ENCODE results near the gene GOSR2. TPM values are rescaled to one million over a fixed set of nuclear protein-coding genes. Genes with fewer than 3 reads are reported as not detected.

The GOSR2 gene
- total and polyA plus RNA-seq, 2 donors, result 21.8 to 27.5 TPM

GRCh38 chr17:46931596-46931995 lies 8.6 kb downstream of the GOSR2 start:
- no peak overlapping the region for H3K27ac ChIP-seq (ENCODE audit: low read depth in 1 of 2, low read length in 1 of 2)
- no peaks in the 10 kb centered on the region for H3K27me3 ChIP-seq (ENCODE audit: control insufficient read depth in 2 of 2, insufficient read depth in 1 of 2, low read length in 1 of 2)
- no peaks in the 10 kb centered on the region for H3K9me3 ChIP-seq (ENCODE audit: control insufficient read depth in 2 of 2, insufficient read depth in 1 of 2, low read length in 1 of 2)
- 97% methylated on average over 4 of the region's 4 CpGs for WGBS
- peaks cover 0 to 4% of the 10 kb centered on the region in 2 donors for H3K4me1 ChIP-seq (ENCODE audit: control insufficient read depth in 2 of 2, insufficient read depth in 2 of 2, low read length in 2 of 2)
- no peak for DNase-seq (ENCODE audit: low read depth in 6 of 9, low spot score in 9 of 9)
- H3K36me3 ChIP-seq (ENCODE audit: control insufficient read depth in 2 of 2, insufficient read depth in 2 of 2, low read length in 1 of 2), result peaks cover 64 to 72% of the 10 kb centered on the region in 2 donors
- H3K4me3 ChIP-seq (ENCODE audit: low read length in 2 of 2), result no peak overlapping the region

GRCh38 chr17:46935658-46936266 lies 12.8 kb downstream of the GOSR2 start:
- DNase-seq (ENCODE audit: low read depth in 6 of 9, low spot score in 9 of 9), result no peak
- no peaks in the 10 kb centered on the region for H3K4me1 ChIP-seq (ENCODE audit: control insufficient read depth in 2 of 2, insufficient read depth in 2 of 2, low read length in 2 of 2)
- H3K27ac ChIP-seq (ENCODE audit: low read depth in 1 of 2, low read length in 1 of 2), result no peak overlapping the region
- no peaks in the 10 kb centered on the region for H3K27me3 ChIP-seq (ENCODE audit: control insufficient read depth in 2 of 2, insufficient read depth in 1 of 2, low read length in 1 of 2)
- 97% methylated on average over 7 of the region's 7 CpGs for WGBS
- H3K9me3 ChIP-seq (ENCODE audit: control insufficient read depth in 2 of 2, insufficient read depth in 1 of 2, low read length in 1 of 2), result no peaks in the 10 kb centered on the region
- H3K36me3 ChIP-seq (ENCODE audit: control insufficient read depth in 2 of 2, insufficient read depth in 2 of 2, low read length in 1 of 2), result peaks cover 82 to 97% of the 10 kb centered on the region in 2 donors
- H3K4me3 ChIP-seq (ENCODE audit: low read length in 2 of 2), result no peak overlapping the region

DNA sequence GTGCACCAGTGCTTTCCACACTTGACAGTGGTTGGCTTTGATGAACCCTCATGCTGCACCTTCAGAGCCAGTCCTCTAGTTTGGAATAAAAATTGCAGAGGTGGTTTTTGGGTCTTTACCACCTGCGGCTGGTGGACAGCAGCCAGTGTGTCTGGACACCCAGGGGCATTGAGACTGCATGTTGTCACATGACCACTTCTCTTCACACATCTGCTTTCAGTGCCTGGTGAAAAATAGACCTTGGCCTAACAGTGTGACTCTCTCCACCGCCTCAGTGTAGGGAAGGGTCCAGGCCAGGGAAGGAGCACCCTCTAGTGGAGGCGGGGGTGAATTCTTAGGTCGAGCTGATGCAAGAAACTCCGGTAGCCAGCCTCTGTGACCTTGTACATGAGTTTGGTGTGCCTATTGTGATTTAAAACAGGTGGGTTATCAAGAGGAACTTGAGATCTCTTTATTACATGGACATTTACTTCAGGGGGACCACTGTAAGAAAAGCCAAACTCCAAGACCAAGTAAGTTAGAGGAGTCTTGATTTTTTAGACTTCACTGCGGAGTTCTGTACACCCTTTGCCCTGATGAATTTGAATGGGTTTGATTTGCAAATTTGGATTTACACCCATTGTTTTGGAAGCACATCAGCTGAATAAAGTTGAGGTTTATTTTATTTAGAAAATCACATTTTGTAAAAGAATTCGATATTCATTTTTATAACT lies 17.9 kb downstream of the GOSR2 start:
- H3K27ac ChIP-seq (ENCODE audit: low read depth in 1 of 2, low read length in 1 of 2), result no peak overlapping the region
- WGBS, result 54% methylated on average over 7 of the region's 7 CpGs
- H3K4me1 ChIP-seq (ENCODE audit: control insufficient read depth in 2 of 2, insufficient read depth in 2 of 2, low read length in 2 of 2), result peaks cover 8 to 19% of the 10 kb centered on the region in 2 donors
- H3K27me3 ChIP-seq (ENCODE audit: control insufficient read depth in 2 of 2, insufficient read depth in 1 of 2, low read length in 1 of 2), result no peaks in the 10 kb centered on the region
- H3K9me3 ChIP-seq (ENCODE audit: control insufficient read depth in 2 of 2, insufficient read depth in 1 of 2, low read length in 1 of 2), result no peaks in the 10 kb centered on the region
- no peak overlapping the region for H3K4me3 ChIP-seq (ENCODE audit: low read length in 2 of 2)
- H3K36me3 ChIP-seq (ENCODE audit: control insufficient read depth in 2 of 2, insufficient read depth in 2 of 2, low read length in 1 of 2), result peaks cover 39 to 54% of the 10 kb centered on the region in 2 donors
- peak in 8 of 9 donors; percentile 55 to 83 (median 68) for DNase-seq (ENCODE audit: low read depth in 6 of 9, low spot score in 9 of 9)

DNA sequence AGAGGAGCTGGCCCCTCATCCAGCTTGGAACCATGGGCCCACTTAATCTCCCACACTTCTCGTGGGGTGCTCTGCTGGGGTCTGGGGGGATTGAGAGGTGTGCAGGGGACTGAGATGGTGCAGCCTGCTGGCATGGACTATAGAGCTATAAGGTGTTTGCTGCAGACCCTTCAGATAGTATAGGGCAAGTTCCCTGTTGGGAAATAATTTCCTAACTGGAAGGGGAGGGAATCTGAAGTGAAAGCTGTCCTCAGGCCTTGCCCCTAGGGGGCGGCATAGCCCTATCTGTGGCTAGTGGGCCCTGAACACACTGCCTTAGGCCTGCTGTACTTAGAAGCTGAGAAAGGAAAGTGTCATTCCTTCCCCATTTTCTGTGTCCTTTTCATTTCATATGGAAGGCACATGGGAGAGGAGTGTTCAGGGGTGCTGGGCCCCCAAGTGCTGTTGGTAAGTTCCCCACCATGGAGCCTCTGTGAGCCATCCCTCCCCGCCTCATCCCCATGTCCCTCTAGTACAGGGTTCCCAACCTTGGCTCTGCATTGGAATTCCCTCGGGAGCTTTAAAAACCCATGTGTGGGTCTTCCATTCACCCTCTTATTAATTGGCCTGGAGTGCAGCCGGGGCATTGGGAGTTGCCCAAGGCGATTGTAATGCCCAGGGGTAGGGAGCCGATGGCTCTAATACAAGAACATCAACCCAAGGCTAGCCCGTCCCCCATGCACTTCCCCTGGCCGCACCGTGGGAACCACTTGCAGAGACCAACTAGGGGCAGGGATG lies 19.7 kb downstream of the GOSR2 start:
- no peaks in the 10 kb centered on the region for H3K27me3 ChIP-seq (ENCODE audit: control insufficient read depth in 2 of 2, insufficient read depth in 1 of 2, low read length in 1 of 2)
- H3K9me3 ChIP-seq (ENCODE audit: control insufficient read depth in 2 of 2, insufficient read depth in 1 of 2, low read length in 1 of 2), result no peaks in the 10 kb centered on the region
- peaks cover 31 to 38% of the 10 kb centered on the region in 2 donors for H3K36me3 ChIP-seq (ENCODE audit: control insufficient read depth in 2 of 2, insufficient read depth in 2 of 2, low read length in 1 of 2)
- peaks cover 13 to 29% of the 10 kb centered on the region in 2 donors for H3K4me1 ChIP-seq (ENCODE audit: control insufficient read depth in 2 of 2, insufficient read depth in 2 of 2, low read length in 2 of 2)
- H3K4me3 ChIP-seq (ENCODE audit: low read length in 2 of 2), result no peak overlapping the region
- WGBS, result 63% methylated on average over 10 of the region's 10 CpGs
- no peak overlapping the region for H3K27ac ChIP-seq (ENCODE audit: low read depth in 1 of 2, low read length in 1 of 2)
- peak in 5 of 9 donors; percentile 26 to 58 (median 42) for DNase-seq (ENCODE audit: low read depth in 6 of 9, low spot score in 9 of 9)

DNA sequence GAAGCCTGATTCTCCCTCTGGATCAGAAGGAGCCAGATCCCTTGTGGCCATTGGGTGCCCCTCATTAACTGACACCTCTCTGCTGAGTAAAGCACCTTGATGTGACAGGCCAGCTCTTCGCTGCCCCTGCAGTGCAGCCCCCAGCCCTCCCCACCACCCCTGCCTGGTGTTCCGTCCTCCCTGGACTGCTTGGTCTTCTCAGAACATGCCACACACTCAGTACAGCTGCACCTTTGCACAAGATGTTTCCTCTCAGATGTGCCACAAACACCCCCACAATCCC lies 20.2 kb downstream of the GOSR2 start:
- WGBS, result 9% methylated on average over 2 of the region's 2 CpGs
- H3K27ac ChIP-seq (ENCODE audit: low read depth in 1 of 2, low read length in 1 of 2), result no peak overlapping the region
- peaks cover 13 to 34% of the 10 kb centered on the region in 2 donors for H3K4me1 ChIP-seq (ENCODE audit: control insufficient read depth in 2 of 2, insufficient read depth in 2 of 2, low read length in 2 of 2)
- H3K9me3 ChIP-seq (ENCODE audit: control insufficient read depth in 2 of 2, insufficient read depth in 1 of 2, low read length in 1 of 2), result no peaks in the 10 kb centered on the region
- H3K4me3 ChIP-seq (ENCODE audit: low read length in 2 of 2), result no peak overlapping the region
- H3K27me3 ChIP-seq (ENCODE audit: control insufficient read depth in 2 of 2, insufficient read depth in 1 of 2, low read length in 1 of 2), result no peaks in the 10 kb centered on the region
- DNase-seq (ENCODE audit: low read depth in 6 of 9, low spot score in 9 of 9), result no peak
- peaks cover 27 to 33% of the 10 kb centered on the region in 2 donors for H3K36me3 ChIP-seq (ENCODE audit: control insufficient read depth in 2 of 2, insufficient read depth in 2 of 2, low read length in 1 of 2)

DNA sequence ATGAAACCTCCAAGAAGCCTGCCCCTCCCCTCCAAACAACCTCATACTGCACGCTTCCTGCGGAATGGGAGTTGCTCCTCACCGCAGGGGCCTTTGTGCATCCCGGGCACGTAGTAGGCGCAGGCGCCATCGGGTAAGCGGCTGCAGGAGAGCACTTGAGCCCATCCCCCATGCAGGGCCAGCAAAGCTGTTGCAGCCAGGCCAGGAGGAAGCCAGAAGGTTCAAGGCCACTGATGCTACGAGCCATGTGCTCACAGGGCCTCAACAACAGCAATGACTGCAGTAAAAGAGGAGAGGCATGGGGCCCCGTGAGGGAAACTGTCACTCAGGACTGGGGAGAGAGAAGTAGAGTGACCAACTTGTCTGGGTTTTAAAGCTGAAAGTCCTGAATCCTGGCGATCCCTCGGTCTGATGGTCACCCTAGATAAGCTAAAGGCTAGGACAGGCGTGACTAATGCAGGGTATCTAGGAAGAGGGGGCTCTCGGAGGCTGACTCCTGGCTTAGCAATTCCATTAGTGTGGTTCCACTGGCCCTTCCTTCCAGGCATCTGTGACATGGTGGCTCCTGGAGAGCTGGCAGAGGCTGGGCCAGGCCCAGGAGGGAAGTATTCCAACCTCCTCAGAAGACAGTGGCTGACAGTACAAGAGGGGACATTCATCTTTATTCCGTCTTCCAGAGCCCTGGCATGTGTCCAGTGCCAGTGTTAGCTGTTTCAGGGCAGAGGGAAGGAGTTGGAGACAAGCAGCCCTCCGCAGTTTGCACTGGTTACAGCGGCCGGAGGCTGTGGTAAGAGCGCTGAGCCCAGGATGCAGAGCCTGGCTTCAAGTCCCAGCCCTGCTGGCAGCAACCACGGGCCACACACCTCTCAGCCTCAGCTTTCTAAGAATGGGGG lies 20.8 kb downstream of the GOSR2 start:
- no peak overlapping the region for H3K27ac ChIP-seq (ENCODE audit: low read depth in 1 of 2, low read length in 1 of 2)
- peak in 6 of 9 donors; percentile 16 to 52 (median 26) for DNase-seq (ENCODE audit: low read depth in 6 of 9, low spot score in 9 of 9)
- H3K27me3 ChIP-seq (ENCODE audit: control insufficient read depth in 2 of 2, insufficient read depth in 1 of 2, low read length in 1 of 2), result no peaks in the 10 kb centered on the region
- H3K4me3 ChIP-seq (ENCODE audit: low read length in 2 of 2), result no peak overlapping the region
- no peaks in the 10 kb centered on the region for H3K9me3 ChIP-seq (ENCODE audit: control insufficient read depth in 2 of 2, insufficient read depth in 1 of 2, low read length in 1 of 2)
- peaks cover 22 to 27% of the 10 kb centered on the region in 2 donors for H3K36me3 ChIP-seq (ENCODE audit: control insufficient read depth in 2 of 2, insufficient read depth in 2 of 2, low read length in 1 of 2)
- H3K4me1 ChIP-seq (ENCODE audit: control insufficient read depth in 2 of 2, insufficient read depth in 2 of 2, low read length in 2 of 2), result peaks cover 15 to 35% of the 10 kb centered on the region in 2 donors
- 18% methylated on average over 21 of the region's 21 CpGs for WGBS

GRCh38 chr17:46944931-46945330 lies 22.0 kb downstream of the GOSR2 start:
- Histone ChIP-seq H3K27ac (ENCODE audit: low read depth in 1 of 2, low read length in 1 of 2) (no peak overlapping the region), H3K27me3 (ENCODE audit: control insufficient read depth in 2 of 2, insufficient read depth in 1 of 2, low read length in 1 of 2) (no peaks in the 10 kb centered on the region), H3K36me3 (ENCODE audit: control insufficient read depth in 2 of 2, insufficient read depth in 2 of 2, low read length in 1 of 2) (peaks cover 10 to 15% of the 10 kb centered on the region in 2 donors), H3K4me3 (ENCODE audit: low read length in 2 of 2) (no peak overlapping the region), H3K4me1 (ENCODE audit: control insufficient read depth in 2 of 2, insufficient read depth in 2 of 2, low read length in 2 of 2) (peaks cover 18 to 38% of the 10 kb centered on the region in 2 donors), H3K9me3 (ENCODE audit: control insufficient read depth in 2 of 2, insufficient read depth in 1 of 2, low read length in 1 of 2) (no peaks in the 10 kb centered on the region)
- WGBS, result 91% methylated on average over 10 of the region's 10 CpGs
- DNase-seq (ENCODE audit: low read depth in 6 of 9, low spot score in 9 of 9), result no peak

DNA sequence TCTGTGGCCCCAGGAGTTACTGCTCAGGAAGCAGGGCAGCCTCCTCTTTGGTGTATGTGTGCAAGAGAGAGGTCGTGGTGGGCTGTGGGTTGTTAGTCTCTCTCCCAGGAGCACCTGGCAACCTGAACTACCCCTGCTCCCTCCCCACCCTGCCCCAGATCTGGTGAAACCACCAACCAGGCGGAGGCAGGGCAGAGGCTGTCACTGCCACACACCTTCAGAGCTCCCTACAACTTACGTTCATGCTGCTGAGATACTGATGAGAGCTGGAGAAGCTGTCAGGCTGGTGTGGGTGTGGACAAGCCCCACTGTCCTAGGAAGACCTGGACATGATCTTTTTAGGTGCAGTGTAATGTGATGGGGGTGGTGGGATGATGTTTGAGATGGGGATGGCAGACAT lies 24.3 kb downstream of the GOSR2 start:
- peaks cover 0 to 4% of the 10 kb centered on the region in 2 donors for H3K36me3 ChIP-seq (ENCODE audit: control insufficient read depth in 2 of 2, insufficient read depth in 2 of 2, low read length in 1 of 2)
- peaks cover 18 to 38% of the 10 kb centered on the region in 2 donors for H3K4me1 ChIP-seq (ENCODE audit: control insufficient read depth in 2 of 2, insufficient read depth in 2 of 2, low read length in 2 of 2)
- 6% methylated on average over 3 of the region's 3 CpGs for WGBS
- peak overlapping the region in 1 of 2 donors; percentile 83 for H3K27ac ChIP-seq (ENCODE audit: low read depth in 1 of 2, low read length in 1 of 2)
- H3K9me3 ChIP-seq (ENCODE audit: control insufficient read depth in 2 of 2, insufficient read depth in 1 of 2, low read length in 1 of 2), result no peaks in the 10 kb centered on the region
- no peak overlapping the region for H3K4me3 ChIP-seq (ENCODE audit: low read length in 2 of 2)
- DNase-seq (ENCODE audit: low read depth in 6 of 9, low spot score in 9 of 9), result peak in 8 of 9 donors; percentile 23 to 74 (median 56)
- H3K27me3 ChIP-seq (ENCODE audit: control insufficient read depth in 2 of 2, insufficient read depth in 1 of 2, low read length in 1 of 2), result no peaks in the 10 kb centered on the region
